ENCODE results near the gene ETF1. TPM values are rescaled to one million over a fixed set of nuclear protein-coding genes. Genes with fewer than 3 reads are reported as not detected.

Gene ETF1
- total RNA-seq, 1 donor, result 113 TPM

GRCh38 chr5:138506370-138507306 lies 36.4 kb downstream of the ETF1 start:
- no peak overlapping the region for H3K4me3 ChIP-seq (ENCODE audit: insufficient read depth, low read length)
- DNase-seq (ENCODE audit: insufficient read length, low spot score, missing footprints), result no peak
- H3K27ac ChIP-seq (ENCODE audit: low read depth, low read length), result no peak overlapping the region
- no peak overlapping the region for H2AFZ ChIP-seq (ENCODE audit: low read length)
- no peak overlapping the region for H3K4me2 ChIP-seq (ENCODE audit: insufficient read depth, low read length)
- peaks cover 14% of the 10 kb centered on the region for H4K20me1 ChIP-seq (ENCODE audit: insufficient read depth, low read length)
- H3K4me1 ChIP-seq (ENCODE audit: insufficient read depth, low read length), result peaks cover 14% of the 10 kb centered on the region
- TF ChIP-seq, protein P1, sequence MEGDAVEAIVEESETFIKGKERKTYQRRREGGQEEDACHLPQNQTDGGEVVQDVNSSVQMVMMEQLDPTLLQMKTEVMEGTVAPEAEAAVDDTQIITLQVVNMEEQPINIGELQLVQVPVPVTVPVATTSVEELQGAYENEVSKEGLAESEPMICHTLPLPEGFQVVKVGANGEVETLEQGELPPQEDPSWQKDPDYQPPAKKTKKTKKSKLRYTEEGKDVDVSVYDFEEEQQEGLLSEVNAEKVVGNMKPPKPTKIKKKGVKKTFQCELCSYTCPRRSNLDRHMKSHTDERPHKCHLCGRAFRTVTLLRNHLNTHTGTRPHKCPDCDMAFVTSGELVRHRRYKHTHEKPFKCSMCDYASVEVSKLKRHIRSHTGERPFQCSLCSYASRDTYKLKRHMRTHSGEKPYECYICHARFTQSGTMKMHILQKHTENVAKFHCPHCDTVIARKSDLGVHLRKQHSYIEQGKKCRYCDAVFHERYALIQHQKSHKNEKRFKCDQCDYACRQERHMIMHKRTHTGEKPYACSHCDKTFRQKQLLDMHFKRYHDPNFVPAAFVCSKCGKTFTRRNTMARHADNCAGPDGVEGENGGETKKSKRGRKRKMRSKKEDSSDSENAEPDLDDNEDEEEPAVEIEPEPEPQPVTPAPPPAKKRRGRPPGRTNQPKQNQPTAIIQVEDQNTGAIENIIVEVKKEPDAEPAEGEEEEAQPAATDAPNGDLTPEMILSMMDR (IDR thresholded peaks at IDR 0.05; ENCODE audit: extremely low read depth, low read depth, low read length), result no peak
- H3K79me2 ChIP-seq (ENCODE audit: insufficient read depth, low read length), result peaks cover 6% of the 10 kb centered on the region
- no peaks in the 10 kb centered on the region for H3K27me3 ChIP-seq (ENCODE audit: insufficient read depth, low read length)
- no peaks in the 10 kb centered on the region for H3K9me3 ChIP-seq (ENCODE audit: low read depth, low read length)
- peaks cover 54% of the 10 kb centered on the region for H3K36me3 ChIP-seq (ENCODE audit: insufficient read depth, low read length)

DNA sequence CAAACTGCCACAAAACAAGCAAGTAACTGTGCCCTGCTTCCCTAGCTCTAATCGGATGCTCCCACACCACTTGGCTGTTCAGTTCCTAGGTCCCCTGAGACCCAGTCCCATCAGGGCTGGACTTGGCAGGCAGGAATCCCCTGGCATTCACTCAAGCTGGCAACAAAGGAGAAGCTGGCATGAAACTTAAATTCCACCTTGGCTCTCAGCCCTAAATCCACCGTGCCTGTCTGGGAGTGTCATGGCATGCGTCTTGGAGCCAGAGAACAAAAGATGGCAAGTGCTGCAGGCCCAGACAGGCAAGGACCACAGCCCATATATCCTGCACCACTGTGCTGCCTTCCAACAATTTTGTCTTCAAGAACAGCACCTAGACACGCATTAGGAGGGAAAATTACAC lies 38.2 kb downstream of the ETF1 start:
- no peaks in the 10 kb centered on the region for H3K9me3 ChIP-seq (ENCODE audit: low read depth, low read length)
- H4K20me1 ChIP-seq (ENCODE audit: insufficient read depth, low read length), result peaks cover 14% of the 10 kb centered on the region
- H3K4me2 ChIP-seq (ENCODE audit: insufficient read depth, low read length), result no peak overlapping the region
- H3K4me3 ChIP-seq (ENCODE audit: insufficient read depth, low read length), result no peak overlapping the region
- H3K27ac ChIP-seq (ENCODE audit: low read depth, low read length), result peak overlapping the region; percentile 46
- TF ChIP-seq, protein P1 (IDR thresholded peaks at IDR 0.05; ENCODE audit: extremely low read depth, low read depth, low read length), result no peak
- peaks cover 39% of the 10 kb centered on the region for H3K36me3 ChIP-seq (ENCODE audit: insufficient read depth, low read length)
- H3K27me3 ChIP-seq (ENCODE audit: insufficient read depth, low read length), result no peaks in the 10 kb centered on the region
- H2AFZ ChIP-seq (ENCODE audit: low read length), result no peak overlapping the region
- H3K4me1 ChIP-seq (ENCODE audit: insufficient read depth, low read length), result peaks cover 14% of the 10 kb centered on the region
- DNase-seq (ENCODE audit: insufficient read length, low spot score, missing footprints), result no peak
- H3K79me2 ChIP-seq (ENCODE audit: insufficient read depth, low read length), result peaks cover 3% of the 10 kb centered on the region

GRCh38 chr5:138503487-138504270 lies 39.4 kb downstream of the ETF1 start:
- Histone ChIP-seq H3K79me2 (ENCODE audit: insufficient read depth, low read length) (peaks cover 3% of the 10 kb centered on the region), H3K9me3 (ENCODE audit: low read depth, low read length) (no peaks in the 10 kb centered on the region), H3K27me3 (ENCODE audit: insufficient read depth, low read length) (no peaks in the 10 kb centered on the region), H4K20me1 (ENCODE audit: insufficient read depth, low read length) (peaks cover 14% of the 10 kb centered on the region), H3K36me3 (ENCODE audit: insufficient read depth, low read length) (peaks cover 30% of the 10 kb centered on the region), H2AFZ (ENCODE audit: low read length) (no peak overlapping the region), H3K4me3 (ENCODE audit: insufficient read depth, low read length) (no peak overlapping the region), H3K4me1 (ENCODE audit: insufficient read depth, low read length) (peaks cover 14% of the 10 kb centered on the region), H3K27ac (ENCODE audit: low read depth, low read length) (no peak overlapping the region), H3K4me2 (ENCODE audit: insufficient read depth, low read length) (no peak overlapping the region)
- TF ChIP-seq, protein P1 (IDR thresholded peaks at IDR 0.05; ENCODE audit: extremely low read depth, low read depth, low read length), result peak; percentile 85
- peak; percentile 94 for DNase-seq (ENCODE audit: insufficient read length, low spot score, missing footprints)

DNA sequence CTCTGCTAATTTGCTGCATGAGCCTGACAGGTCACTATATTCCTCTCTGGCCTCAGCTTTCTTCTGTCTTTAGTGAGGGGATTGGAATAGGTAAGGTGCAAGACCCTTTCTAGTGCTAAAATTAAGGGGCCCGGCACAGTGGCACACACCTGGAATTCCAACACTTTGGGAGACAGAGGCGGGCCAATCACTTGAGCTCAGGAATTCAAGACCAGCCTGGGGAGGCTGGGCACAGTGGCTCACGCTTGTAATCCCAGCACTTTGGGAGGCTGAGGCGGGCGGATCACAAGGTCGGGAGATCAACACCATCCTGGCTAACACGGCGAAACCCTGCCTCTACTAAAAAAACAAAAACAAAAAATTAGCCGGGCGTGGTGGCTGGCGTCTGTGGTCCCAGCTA lies 40.5 kb downstream of the ETF1 start:
- no peak overlapping the region for H2AFZ ChIP-seq (ENCODE audit: low read length)

More for the DNA sequence above, 40.5 kb downstream of the ETF1 start:
- Histone ChIP-seq H3K4me3 (ENCODE audit: insufficient read depth, low read length) (no peak overlapping the region), H3K79me2 (ENCODE audit: insufficient read depth, low read length) (no peaks in the 10 kb centered on the region), H3K4me2 (ENCODE audit: insufficient read depth, low read length) (no peak overlapping the region), H3K27ac (ENCODE audit: low read depth, low read length) (no peak overlapping the region), H3K9me3 (ENCODE audit: low read depth, low read length) (no peaks in the 10 kb centered on the region), H3K27me3 (ENCODE audit: insufficient read depth, low read length) (no peaks in the 10 kb centered on the region), H4K20me1 (ENCODE audit: insufficient read depth, low read length) (peaks cover 14% of the 10 kb centered on the region), H3K36me3 (ENCODE audit: insufficient read depth, low read length) (peaks cover 19% of the 10 kb centered on the region), H3K4me1 (ENCODE audit: insufficient read depth, low read length) (peaks cover 14% of the 10 kb centered on the region)
- no peak for DNase-seq (ENCODE audit: insufficient read length, low spot score, missing footprints)
- TF ChIP-seq, protein P1 (IDR thresholded peaks at IDR 0.05; ENCODE audit: extremely low read depth, low read depth, low read length), result no peak
